Fibroblast of the aortic adventitia (primary cell): Measurements from ENCODE around the gene MCM3. TPM values are rescaled to one million over a fixed set of nuclear protein-coding genes. Genes with fewer than 3 reads are reported as not detected.

ENCODE experiments used
- DNase-seq: peaks from one replicate; pipeline ENCODE4 v3.0.0-alpha.2; 2010; ENCODE audit warnings: low read depth
- H3K4me3 ChIP-seq: 2 replicates; pipeline ENCODE4 v1.5.1; 2011; ENCODE audit warnings: low read depth, mild to moderate bottlenecking, control low read depth, low read length, moderate library complexity
- total RNA-seq: library from RNA; depleted of rRNA; stranded (reverse); fragments of >200 nt; gene quantifications from 2 replicates; pipeline ENCODE4 v1.2.3, GENCODE V29; 2012; ENCODE audit warnings: low replicate concordance
- TF ChIP-seq, protein P1 (sequence below): IDR thresholded peaks from 2 replicates; pipeline ENCODE4 v1.5.1; 2011; ENCODE audit warnings: mild to moderate bottlenecking, low read length, control low read depth, inconsistent platforms; ENCODE audit not compliant: insufficient read depth

Gene MCM3
- total RNA-seq, 1 donor, result 85.7 TPM

DNA sequence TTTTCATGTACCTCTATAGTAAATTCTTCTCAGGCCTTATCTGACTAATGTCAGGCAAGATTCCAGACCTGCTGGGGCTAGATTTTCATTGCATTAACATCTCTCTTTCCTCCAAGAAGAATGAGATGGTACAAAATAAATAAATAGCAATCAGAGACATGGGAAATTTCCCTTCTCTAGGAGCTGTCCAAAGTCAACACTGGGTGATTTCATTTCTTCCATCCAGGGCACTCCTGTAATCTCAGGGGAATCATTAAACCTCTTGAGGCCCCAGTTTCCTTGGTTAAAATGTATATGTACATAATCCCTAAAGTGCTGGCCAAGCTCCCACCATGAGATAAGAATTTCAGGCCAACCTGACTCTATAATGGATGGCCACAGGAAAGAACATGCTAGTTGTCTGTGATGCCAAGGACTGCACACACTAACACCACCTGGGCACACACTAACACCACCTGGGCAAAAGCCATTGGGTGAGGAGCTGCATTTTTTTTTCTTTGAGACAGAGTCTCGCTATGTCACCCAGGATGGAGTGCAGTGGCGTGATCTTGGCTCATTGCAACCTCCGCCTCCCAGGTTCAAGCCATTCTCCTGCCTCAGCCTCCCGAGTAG, 41.2 kb downstream of the MCM3 start:
- no peak overlapping the region for H3K4me3 ChIP-seq

DNA sequence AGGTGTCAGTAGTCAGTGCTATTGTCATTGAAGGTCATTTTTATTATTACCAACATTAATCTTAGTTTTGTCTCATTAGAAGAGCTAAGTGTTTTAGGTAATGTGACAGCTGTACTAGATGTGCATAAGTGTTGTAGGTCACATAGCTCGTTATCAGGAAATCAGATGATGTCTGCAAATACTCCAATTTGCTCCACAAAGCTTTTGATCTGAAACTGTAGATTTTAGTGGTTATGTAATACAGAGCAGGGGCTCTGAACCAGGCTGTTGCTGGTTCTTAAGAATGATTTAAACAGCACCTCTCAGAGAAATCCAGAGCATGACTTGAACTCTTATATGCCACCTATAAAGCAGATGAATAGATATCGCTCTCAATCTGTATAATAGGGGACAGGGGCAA, 42.7 kb downstream of the MCM3 start:
- H3K4me3 ChIP-seq, result no peak overlapping the region
- no peak for DNase-seq
- TF ChIP-seq, protein P1, sequence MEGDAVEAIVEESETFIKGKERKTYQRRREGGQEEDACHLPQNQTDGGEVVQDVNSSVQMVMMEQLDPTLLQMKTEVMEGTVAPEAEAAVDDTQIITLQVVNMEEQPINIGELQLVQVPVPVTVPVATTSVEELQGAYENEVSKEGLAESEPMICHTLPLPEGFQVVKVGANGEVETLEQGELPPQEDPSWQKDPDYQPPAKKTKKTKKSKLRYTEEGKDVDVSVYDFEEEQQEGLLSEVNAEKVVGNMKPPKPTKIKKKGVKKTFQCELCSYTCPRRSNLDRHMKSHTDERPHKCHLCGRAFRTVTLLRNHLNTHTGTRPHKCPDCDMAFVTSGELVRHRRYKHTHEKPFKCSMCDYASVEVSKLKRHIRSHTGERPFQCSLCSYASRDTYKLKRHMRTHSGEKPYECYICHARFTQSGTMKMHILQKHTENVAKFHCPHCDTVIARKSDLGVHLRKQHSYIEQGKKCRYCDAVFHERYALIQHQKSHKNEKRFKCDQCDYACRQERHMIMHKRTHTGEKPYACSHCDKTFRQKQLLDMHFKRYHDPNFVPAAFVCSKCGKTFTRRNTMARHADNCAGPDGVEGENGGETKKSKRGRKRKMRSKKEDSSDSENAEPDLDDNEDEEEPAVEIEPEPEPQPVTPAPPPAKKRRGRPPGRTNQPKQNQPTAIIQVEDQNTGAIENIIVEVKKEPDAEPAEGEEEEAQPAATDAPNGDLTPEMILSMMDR, result no peak

More for the DNA sequence above, 41.2 kb downstream of the MCM3 start:
- TF ChIP-seq, protein P1, result no peak
- DNase-seq, result peak; percentile 56

- TF ChIP-seq, protein P1, result peak; percentile 63
- DNase-seq, result peak; percentile 60
- no peak overlapping the region for H3K4me3 ChIP-seq
Measured at GRCh38 chr6:52233975-52234823, 50.3 kb downstream of the MCM3 start.

GRCh38 chr6:52233005-52233404, 51.5 kb downstream of the MCM3 start:
- no peak for DNase-seq
- TF ChIP-seq, protein P1, result no peak
- no peak overlapping the region for H3K4me3 ChIP-seq

- no peak for DNase-seq
- no peak overlapping the region for H3K4me3 ChIP-seq
- TF ChIP-seq, protein P1, result no peak
Measured at GRCh38 chr6:52231406-52232127, 53.0 kb downstream of the MCM3 start.

DNA sequence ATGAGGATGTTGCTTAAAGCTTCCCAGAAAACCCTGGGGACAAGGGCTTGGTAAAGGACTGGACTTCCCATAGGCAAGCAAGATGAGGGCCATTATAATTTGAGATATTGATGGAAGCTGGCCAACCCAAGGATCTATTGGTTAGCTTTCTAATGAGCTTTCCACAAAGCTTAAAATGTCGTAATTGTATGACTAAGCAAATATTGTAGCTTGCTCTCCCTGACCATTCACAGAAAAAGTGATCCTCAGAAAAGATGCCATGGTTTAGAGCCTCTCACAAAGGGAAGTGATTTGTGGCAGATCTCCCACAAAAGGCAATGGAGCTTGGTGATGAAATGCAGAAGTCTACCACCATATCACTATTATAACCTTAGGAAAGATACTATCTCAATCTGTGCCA, 53.9 kb downstream of the MCM3 start:
- no peak for DNase-seq
- H3K4me3 ChIP-seq, result no peak overlapping the region
- TF ChIP-seq, protein P1, result no peak
